B cell (primary cell): ENCODE results near the gene SHLD2. TPM values are rescaled to one million over a fixed set of nuclear protein-coding genes. Genes with fewer than 3 reads are reported as not detected.
"Not testable (repeated sequence)": the region's sequence is repeated elsewhere in the genome, so short reads cannot be mapped to it uniquely, and the experiment has no call there.

Experiments
- ATAC-seq: fragments of 200-7000 bp; cut with Tn5 transposase; one replicate; pipeline ENCODE4 v1.10.0; 2021; ENCODE audit warnings: low read depth, mild to moderate bottlenecking, moderate number of reproducible peaks, moderate library complexity
- CTCF ChIA-PET: fragments of 350-600 bp; sonication (Branson Sonifier 250); formaldehyde crosslinking; loops from one replicate; lab custom pipeline; 2021; ENCODE audit warnings: antibody characterized with exemption, inconsistent platforms; lab: Charles Lee
- POLR2A ChIA-PET: fragments of 350-600 bp; sonication (Branson Sonifier 250); formaldehyde crosslinking; loops from one replicate; lab custom pipeline; 2021; ENCODE audit warnings: antibody characterized with exemption; lab: Charles Lee
- DNase-seq: peaks from one replicate; pipeline ENCODE4 v3.0.0; 2013
- H2AFZ ChIP-seq: 2 replicates; pipeline ENCODE4 v1.6.1; 2012; ENCODE audit warnings: mild to moderate bottlenecking, low read depth, low read length; ENCODE audit not compliant: insufficient read depth, poor library complexity, severe bottlenecking
- H3K27ac ChIP-seq, 2 donors: 1 replicate in 1 of 2; 2 replicates in 1 of 2; pipeline ENCODE4 v1.5.1; 2012 to 2013; ENCODE audit warnings: low read length in 2 of 2, mild to moderate bottlenecking in 2 of 2, moderate library complexity in 1 of 2
- H3K27me3 ChIP-seq, 4 experiments: fragments of 200-600 bp in 1 of 4; sonication (generic) in 1 of 4; replicated peaks in 1 of 4; 1 replicate in 2 of 4; 2 replicates in 2 of 4; pipeline versions ENCODE4 v1.6.1 to v1.7.0; 2013 to 2016; ENCODE audit warnings: low read length in 3 of 4, mild to moderate bottlenecking in 2 of 4, mixed read lengths in 1 of 4, moderate library complexity in 1 of 4; ENCODE audit not compliant: insufficient read depth in 4 of 4, control insufficient read depth in 3 of 4; ENCODE audit errors: control extremely low read depth in 1 of 4
- H3K36me3 ChIP-seq, 2 experiments: replicated peaks in 1 of 2; 1 replicate in 1 of 2; 2 replicates in 1 of 2; pipeline versions ENCODE4 v1.6.1 to v1.7.1; 2013; ENCODE audit warnings: low read length in 1 of 2; ENCODE audit not compliant: insufficient read depth in 2 of 2, control insufficient read depth in 1 of 2; ENCODE audit errors: control extremely low read depth in 1 of 2, extremely low read depth in 1 of 2
- H3K4me1 ChIP-seq, 2 donors: fragments of 200-600 bp in 1 of 2; sonication (generic) in 1 of 2; 1 replicate in 1 of 2; 2 replicates in 1 of 2; pipeline versions ENCODE4 v1.5.1 to v1.6.1; 2013 to 2017; ENCODE audit warnings: low read length in 2 of 2; ENCODE audit not compliant: control insufficient read depth in 2 of 2, insufficient read depth in 2 of 2
- H3K4me2 ChIP-seq: replicated peaks from 2 replicates; pipeline ENCODE3; 2012; ENCODE audit warnings: mild to moderate bottlenecking, low read depth, low read length; ENCODE audit not compliant: poor library complexity, severe bottlenecking
- H3K4me3 ChIP-seq, 5 experiments: fragments of 200-600 bp in 1 of 5; sonication (generic) in 1 of 5; 1 replicate in 3 of 5; 2 replicates in 2 of 5; pipeline versions ENCODE4 v1.5.1 to v1.7.0; 2011 to 2016; ENCODE audit warnings: low read length in 4 of 5, mild to moderate bottlenecking in 4 of 5, low read depth in 2 of 5, control low read depth in 1 of 5, moderate library complexity in 1 of 5; ENCODE audit not compliant: insufficient read depth in 1 of 5; ENCODE audit errors: control extremely low read depth in 1 of 5, extremely low read depth in 1 of 5
- H3K79me2 ChIP-seq: fragments of 200-600 bp; sonication (generic); one replicate; pipeline ENCODE4 v1.6.0; 2016; ENCODE audit warnings: low read length; ENCODE audit not compliant: control insufficient read depth, insufficient read depth
- H3K9ac ChIP-seq: fragments of 200-600 bp; sonication (generic); 2 replicates; pipeline ENCODE4 v1.6.1; 2017; ENCODE audit warnings: mild to moderate bottlenecking, low read length, moderate library complexity
- H3K9me3 ChIP-seq, 3 donors: one replicate each; pipeline versions ENCODE4 v1.6.1 to v1.7.1; 2013; ENCODE audit warnings: low read length in 2 of 3; ENCODE audit not compliant: control insufficient read depth in 2 of 3, insufficient read depth in 1 of 3; ENCODE audit errors: control extremely low read depth in 1 of 3
- H4K20me1 ChIP-seq: 2 replicates; pipeline ENCODE4 v1.6.0; 2012; ENCODE audit warnings: mild to moderate bottlenecking, low read length; ENCODE audit not compliant: insufficient read depth, control insufficient read depth, poor library complexity, severe bottlenecking
- H3K27ac Mint-ChIP-seq: one replicate; pipeline ENCODE4 v1.8.0; 2021; ENCODE audit warnings: mixed read lengths
- H3K27me3 Mint-ChIP-seq: one replicate; pipeline ENCODE4 v1.8.0; 2021; ENCODE audit warnings: mixed read lengths
- H3K4me1 Mint-ChIP-seq: one replicate; pipeline ENCODE4 v1.8.0; 2021; ENCODE audit warnings: mixed read lengths
- H3K4me3 Mint-ChIP-seq: one replicate; pipeline ENCODE4 v1.8.0; 2021; ENCODE audit warnings: mixed read lengths
- H3K9me3 Mint-ChIP-seq: one replicate; pipeline ENCODE4 v1.8.0; 2022; ENCODE audit warnings: mixed read lengths; ENCODE audit not compliant: insufficient read depth
- WGBS: methylation state at CpG from one replicate; pipeline ENCODE4 v1.1.5; 2013; ENCODE audit warnings: missing lambda C conversion rate; ENCODE audit not compliant: insufficient coverage; 5-methylcytosine and 5-hydroxymethylcytosine counted together
- intact Hi-C: fragments of 100-400 bp; cut with micrococcal nuclease; formaldehyde crosslinking; loops from one replicate; pipeline ENCODE4 v1.10.0; 2022
- polyA plus RNA-seq: library from polyadenylated mRNA; depleted of rRNA; stranded (reverse); fragments of >200 nt; gene quantifications from 2 replicates; pipeline ENCODE4 v1.2.3, GENCODE V29; 2012
- total RNA-seq, 2 donors: library from RNA; stranded (reverse); fragments of 120-200 nt in 1 of 2; gene quantifications; 1 replicate in 1 of 2; 2 replicates in 1 of 2; pipeline versions ENCODE4 v1.2.3 to v1.2.4, GENCODE V29; 2013 to 2022

Gene SHLD2
- total and polyA plus RNA-seq, 2 donors (not counting 1 experiment from before 2014, with no cell fraction given), result 9.0 to 22.3 TPM

GRCh38 chr10:87219370-87219769 lies 124.4 kb downstream of the SHLD2 start:
- H3K27me3 ChIP-seq, H3K27me3 Mint-ChIP-seq, POLR2A ChIA-PET, H3K4me3 ChIP-seq, H3K36me3 ChIP-seq, ATAC-seq, H3K9me3 ChIP-seq, H3K9me3 Mint-ChIP-seq, CTCF ChIA-PET, intact Hi-C loops, H3K4me2 ChIP-seq, DNase-seq, H4K20me1 ChIP-seq, H3K4me3 Mint-ChIP-seq, H3K9ac ChIP-seq, H3K79me2 ChIP-seq, H2AFZ ChIP-seq, H3K27ac ChIP-seq, H3K27ac Mint-ChIP-seq: not testable (repeated sequence)
- H3K4me1 Mint-ChIP-seq, result peaks cover 14% of the 10 kb centered on the region
- no CpG with 5 or more reads among the region's 5 CpGs for WGBS
- H3K4me1 ChIP-seq, result peaks cover 0 to 14% of the 10 kb centered on the region in 2 donors

GRCh38 chr10:87222789-87223188 lies 127.8 kb downstream of the SHLD2 start:
- not testable (repeated sequence) for H3K27me3 Mint-ChIP-seq, H3K9ac ChIP-seq

GRCh38 chr10:87225148-87225547 lies 130.1 kb downstream of the SHLD2 start, which contains the start of gene NUTM2A:
TSS of gene NUTM2A (plus strand) at chr10:87225448. CDS start at chr10:87225831, 383 bp downstream.
- H3K36me3 ChIP-seq, H3K27me3 ChIP-seq, H3K4me3 ChIP-seq, H3K27ac ChIP-seq, H3K4me1 Mint-ChIP-seq, H3K9me3 ChIP-seq, ATAC-seq, H3K4me1 ChIP-seq, H3K27ac Mint-ChIP-seq, DNase-seq, H3K27me3 Mint-ChIP-seq, CTCF ChIA-PET, H3K9me3 Mint-ChIP-seq, H3K4me3 Mint-ChIP-seq, POLR2A ChIA-PET, intact Hi-C loops, H3K79me2 ChIP-seq, H3K4me2 ChIP-seq, H2AFZ ChIP-seq, H3K9ac ChIP-seq, H4K20me1 ChIP-seq: not testable (repeated sequence)
- WGBS, result no CpG with 5 or more reads among the region's 3 CpGs

More at GRCh38 chr10:87222789-87223188, 127.8 kb downstream of the SHLD2 start:
- H3K9me3 ChIP-seq, H3K27me3 ChIP-seq, H3K4me2 ChIP-seq, H3K4me1 Mint-ChIP-seq, DNase-seq, H3K27ac Mint-ChIP-seq, H3K9me3 Mint-ChIP-seq, ATAC-seq, H3K4me3 ChIP-seq, H3K36me3 ChIP-seq, POLR2A ChIA-PET, H3K4me3 Mint-ChIP-seq, H3K4me1 ChIP-seq, CTCF ChIA-PET, H3K27ac ChIP-seq, H4K20me1 ChIP-seq, H3K79me2 ChIP-seq, intact Hi-C loops, H2AFZ ChIP-seq: not testable (repeated sequence)
- WGBS, result 95% methylated on average over 4 of the region's 30 CpGs

GRCh38 chr10:87228247-87228646 lies 133.2 kb downstream of the SHLD2 start:
- intact Hi-C loops, H3K27me3 ChIP-seq, H3K4me3 ChIP-seq, H3K79me2 ChIP-seq, ATAC-seq, POLR2A ChIA-PET, H3K4me1 Mint-ChIP-seq, H3K27ac Mint-ChIP-seq, CTCF ChIA-PET, H3K36me3 ChIP-seq, H3K27ac ChIP-seq, DNase-seq, H4K20me1 ChIP-seq, H2AFZ ChIP-seq, H3K4me2 ChIP-seq, H3K9ac ChIP-seq, H3K4me1 ChIP-seq, H3K9me3 Mint-ChIP-seq, H3K27me3 Mint-ChIP-seq, H3K4me3 Mint-ChIP-seq, H3K9me3 ChIP-seq: not testable (repeated sequence)
- WGBS, result no CpG with 5 or more reads among the region's 20 CpGs
